GM18867 (cell line): ENCODE results near the gene ANG.
A peak's percentile ranks its signal among the peaks of the same experiment; 100 is the strongest.

Source experiments
- ATAC-seq: cut with Tn5 transposase; IDR thresholded peaks from one replicate; pipeline ENCODE4 v1.9.1; 2021; ENCODE audit warnings: mild to moderate bottlenecking, moderate library complexity; ENCODE audit not compliant: unreplicated experiment

Gene ANG

DNA sequence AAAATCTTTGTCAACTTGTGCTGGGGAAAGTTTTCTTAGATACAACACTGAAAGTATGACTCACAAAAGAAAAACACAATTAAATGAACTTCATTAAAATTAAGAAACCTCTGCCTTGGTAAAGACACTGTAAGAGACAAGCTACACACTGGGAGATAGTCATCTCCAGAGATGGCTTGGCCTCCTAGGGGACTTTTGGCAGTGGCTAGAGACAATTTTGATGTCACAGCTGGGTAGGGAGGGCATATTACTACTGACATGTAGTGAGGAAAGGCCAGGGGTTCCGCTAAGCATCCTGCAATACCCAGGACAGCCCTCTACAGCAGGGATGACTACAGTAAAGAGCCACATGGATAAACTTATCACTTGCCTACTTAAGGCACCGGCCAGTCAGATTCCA lies 12.9 kb upstream of the ANG start:
- no peak for ATAC-seq

- no peak for ATAC-seq
These were observed 12.5 kb upstream of the ANG start for GRCh38 chr14:20676072-20676471.

GRCh38 chr14:20679907-20680306 lies 8.7 kb upstream of the ANG start:
- no peak for ATAC-seq

DNA sequence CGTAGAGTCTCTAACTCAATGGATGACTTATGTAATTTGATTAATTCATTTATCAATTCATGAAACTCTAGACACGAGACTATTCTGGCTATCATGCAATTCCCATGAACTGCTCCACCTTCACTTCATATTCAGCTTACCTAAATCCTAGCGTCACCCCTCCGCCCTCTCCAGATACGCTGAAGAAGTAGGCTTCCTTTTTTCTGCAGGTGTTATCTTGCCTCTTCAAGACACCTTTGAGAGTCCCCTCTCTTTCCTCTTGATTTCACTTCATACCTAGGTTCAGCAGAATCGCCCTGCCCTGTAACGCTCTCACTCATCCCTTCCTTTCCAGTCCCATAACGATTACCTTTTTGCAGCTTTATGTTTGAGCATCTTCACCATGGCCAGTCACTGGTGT lies 8.2 kb upstream of the ANG start:
- no peak for ATAC-seq

- ATAC-seq: peak; percentile 32
These were observed 7.7 kb upstream of the ANG start for GRCh38 chr14:20680843-20681347.

- peak; percentile 19 for ATAC-seq
These were observed 7.0 kb upstream of the ANG start for GRCh38 chr14:20681348-20682126.

DNA sequence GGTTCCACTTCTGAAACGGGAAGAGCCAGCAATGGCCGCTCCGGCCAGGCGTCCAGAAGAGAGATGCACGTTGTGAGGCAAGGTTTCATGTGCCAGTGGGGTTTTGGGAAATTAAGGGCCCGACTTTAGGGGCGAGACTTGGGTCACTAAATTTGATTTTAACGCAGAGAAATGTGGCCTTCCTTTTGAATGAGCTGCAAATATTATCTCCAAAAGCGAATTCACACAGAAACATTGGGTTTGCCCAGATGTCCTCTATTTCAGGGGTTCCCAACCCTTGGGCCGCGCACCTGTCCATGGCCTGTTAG lies 6.5 kb upstream of the ANG start:
- ATAC-seq: no peak

GRCh38 chr14:20682435-20683124 lies 6.0 kb upstream of the ANG start:
- ATAC-seq: peak; percentile 42

DNA sequence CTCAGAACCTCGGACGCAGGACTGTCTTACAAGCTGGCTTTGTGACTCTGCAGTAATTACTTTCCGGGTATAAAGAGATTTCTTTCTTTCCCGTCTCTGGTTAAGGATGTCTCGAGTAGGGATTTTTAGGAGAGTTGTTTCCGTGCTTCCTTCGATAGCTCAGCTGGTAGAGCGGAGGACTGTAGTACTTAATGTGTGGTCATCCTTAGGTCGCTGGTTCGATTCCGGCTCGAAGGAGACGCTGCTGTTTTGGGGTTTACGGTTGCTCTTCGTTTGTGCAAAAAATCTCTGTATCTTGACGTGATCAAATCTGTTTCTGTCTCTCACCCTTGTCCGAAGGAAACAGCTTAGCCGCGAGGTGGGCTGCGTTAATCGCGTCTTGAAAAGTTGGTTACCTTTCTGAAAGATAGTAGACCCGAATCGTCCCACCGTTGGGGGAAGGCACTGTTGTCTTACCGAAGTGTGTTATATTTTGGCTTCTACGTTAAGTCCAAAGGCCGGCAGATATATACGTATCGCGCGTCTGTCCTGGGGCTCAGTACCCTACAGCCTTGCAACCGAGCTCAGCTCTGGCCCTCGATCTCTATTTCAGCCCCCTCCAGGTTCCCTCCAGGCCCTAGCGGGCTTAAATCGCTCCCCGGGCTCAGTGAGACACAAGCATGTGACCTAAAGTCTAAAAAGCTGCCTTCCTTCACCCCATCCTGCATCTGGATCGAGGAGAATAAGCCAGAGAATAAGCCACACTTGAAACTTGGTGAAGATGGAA lies 5.3 kb upstream of the ANG start:
- peak; percentile 27 for ATAC-seq

DNA sequence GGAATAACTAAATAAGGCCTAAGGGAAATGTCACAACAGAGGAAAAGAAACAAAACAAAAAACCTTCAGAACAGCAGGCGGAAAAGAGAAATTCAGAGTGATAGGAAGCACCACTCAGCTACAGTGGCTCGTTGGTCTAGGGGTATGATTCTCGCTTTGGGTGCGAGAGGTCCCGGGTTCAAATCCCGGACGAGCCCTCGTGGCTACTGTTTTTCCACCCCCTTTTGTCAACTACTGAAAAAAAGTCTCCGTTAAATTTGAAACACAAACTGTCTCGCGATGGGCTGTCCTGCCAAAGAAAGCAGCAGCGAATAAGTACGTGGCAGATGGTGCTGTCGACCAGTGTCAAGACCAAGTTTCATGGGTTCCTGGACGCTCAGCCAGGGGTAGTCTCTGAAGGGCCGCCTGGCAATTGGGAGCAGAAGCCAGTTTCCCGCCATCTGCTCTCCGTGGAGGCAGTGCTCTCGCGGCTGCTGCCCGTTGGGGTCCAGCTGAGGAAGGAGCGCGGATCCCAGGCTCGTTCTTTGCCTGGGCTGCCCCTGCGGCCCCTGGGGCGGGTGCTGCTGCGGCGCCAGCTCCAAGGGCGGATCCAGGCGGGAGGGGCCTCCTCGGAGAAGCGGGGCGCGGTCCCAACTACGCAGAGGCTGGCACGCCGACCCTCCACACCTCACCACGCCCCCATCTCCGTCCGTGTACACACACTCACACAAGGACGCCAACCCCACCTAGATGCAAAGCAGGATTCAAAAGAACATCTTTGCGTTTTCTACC lies 4.5 kb upstream of the ANG start, which contains the start of gene RNASE4:
TSS of gene RNASE4 (plus strand) at position 670 of the 771 bp plus-strand sequence. CDS start 14,812 bp downstream, outside the sequence.
- peak; percentile 32 for ATAC-seq

DNA sequence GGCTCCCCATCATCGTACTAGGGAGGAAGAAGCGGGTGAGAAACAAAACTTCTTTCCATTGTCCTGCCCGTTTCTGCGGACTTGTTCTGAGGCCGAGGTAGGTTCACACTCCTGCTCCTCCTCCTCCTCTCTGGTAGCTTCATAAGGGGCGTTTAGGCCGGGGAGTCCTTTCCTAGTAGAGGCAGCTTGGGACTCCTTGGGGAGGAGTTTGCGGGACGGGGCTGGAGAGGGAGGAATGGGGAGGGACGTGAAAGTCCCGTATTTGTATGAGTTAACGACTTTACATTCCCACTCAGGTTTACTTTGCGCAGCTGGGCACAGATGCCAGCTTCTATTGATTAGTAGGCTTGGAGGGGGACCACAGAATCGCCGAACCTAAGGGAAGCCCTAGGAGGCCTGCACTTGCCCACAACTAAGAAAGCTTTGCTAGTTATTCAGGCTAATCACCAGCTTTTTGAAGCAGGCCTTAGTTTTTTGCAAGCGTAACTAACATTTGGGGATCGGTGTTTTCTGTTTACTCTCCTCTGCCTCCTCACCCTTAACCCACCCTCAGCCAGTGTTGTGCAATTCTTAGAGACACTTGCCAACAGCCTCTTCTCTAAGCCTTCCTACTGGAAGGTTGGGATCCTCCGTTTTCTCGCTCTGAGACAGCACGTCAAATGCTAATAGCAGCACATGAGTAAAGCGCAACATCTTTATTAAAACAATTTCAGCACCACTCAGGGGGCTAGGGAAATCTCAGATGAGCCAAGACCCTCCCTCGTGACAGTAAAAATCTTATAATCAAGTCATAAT lies 3.7 kb upstream of the ANG start:
- no peak for ATAC-seq

DNA sequence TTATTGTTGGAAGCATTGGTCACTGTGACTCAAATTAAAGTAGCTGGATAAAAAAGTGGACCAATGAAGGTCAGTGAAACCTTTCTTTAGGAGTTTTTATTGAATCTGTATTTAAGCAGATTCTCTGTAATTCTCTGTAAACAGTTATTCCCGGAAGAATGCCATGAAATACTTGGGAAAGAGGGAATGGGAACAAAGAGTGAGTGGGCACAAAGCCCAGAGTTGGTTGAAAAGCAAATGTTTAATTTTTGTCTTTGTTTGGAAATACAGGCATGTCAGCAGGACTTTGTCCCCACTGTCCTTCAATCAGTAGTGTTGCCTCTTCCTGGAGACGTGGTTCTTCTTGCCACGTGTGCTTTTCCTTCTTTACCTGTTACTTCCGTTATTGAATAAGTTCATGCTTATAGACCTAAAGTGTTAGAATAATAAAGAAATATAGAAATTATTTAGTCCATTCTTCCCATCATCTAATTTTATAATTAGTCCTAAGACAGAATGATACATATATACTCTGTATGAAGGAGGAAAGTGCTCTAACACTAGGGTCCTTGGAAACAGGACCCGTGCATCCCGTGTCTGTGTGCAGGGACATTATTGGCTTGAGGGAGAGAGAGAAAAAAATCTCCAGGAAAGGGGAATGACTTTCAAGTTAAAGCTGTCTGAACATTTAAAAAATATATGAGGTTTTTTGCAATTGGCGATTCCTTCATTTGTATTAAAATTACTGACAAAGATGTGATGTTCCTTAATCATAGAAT lies 2.0 kb upstream of the ANG start:
- no peak for ATAC-seq

DNA sequence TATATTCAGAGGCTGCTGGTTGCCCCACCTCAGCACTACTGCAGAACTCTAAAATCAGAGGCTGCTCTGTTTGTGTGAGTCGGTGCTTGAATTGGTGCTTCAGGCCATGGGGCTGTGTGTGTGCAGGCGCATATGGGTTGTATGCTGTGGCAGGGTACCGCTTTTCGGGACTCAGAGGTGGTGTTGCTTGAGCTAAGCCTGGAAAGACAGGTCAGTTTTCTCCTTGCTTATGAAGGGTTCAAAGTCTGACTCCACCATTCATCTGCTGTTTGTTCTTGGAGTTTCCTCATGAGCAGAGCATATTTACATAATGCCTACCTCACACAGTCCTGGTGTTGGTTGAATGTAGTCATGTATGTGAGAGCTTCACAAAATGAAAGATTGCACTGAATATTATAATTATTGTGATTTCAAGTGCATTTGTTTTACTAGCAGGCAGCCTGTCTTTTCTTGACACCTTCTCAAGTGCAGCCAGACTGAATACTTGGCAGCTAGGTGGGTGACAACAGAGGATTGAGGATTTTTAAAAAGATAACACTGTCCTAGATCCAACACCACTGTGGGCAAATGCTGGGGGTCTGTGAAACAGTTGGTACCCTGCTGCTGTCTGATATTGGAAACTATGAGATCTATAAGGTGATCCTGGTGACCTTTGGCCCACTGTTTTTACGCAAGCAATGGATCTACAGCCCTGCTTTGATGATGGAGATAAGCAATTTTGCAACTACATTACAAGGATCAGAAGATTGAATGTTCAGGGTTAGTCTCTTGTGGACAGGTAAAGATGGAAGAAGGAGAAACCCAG lies 1.0 kb upstream of the ANG start:
- ATAC-seq: no peak

- ATAC-seq: peak; percentile 81
These were observed 2.5 kb downstream of the ANG start for GRCh38 chr14:20690848-20691640.

- ATAC-seq: no peak
These were observed 3.7 kb downstream of the ANG start for GRCh38 chr14:20692116-20692751.

DNA sequence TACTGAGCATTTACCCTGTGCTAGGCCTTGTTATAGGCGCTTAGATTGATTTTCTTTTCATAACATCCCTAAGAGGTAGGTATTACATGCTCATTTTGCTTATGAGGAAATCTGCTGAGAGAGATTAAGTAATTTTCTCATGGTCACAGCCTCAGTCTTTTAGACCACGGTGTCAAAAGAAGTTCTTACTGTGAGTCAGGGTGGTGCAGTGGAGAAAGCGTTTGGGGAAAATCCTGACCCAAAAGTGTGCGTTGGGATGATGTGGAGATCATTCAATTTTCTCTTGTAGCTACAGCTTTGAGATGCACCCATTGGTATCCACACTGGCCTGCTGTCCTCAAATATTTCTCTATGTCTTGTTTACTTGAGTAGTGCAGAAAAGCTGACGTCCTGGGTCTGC lies 8.2 kb downstream of the ANG start:
- ATAC-seq: no peak
